ENCODE results near the gene CREB3L4.
A peak's percentile ranks its signal among the peaks of the same experiment; 100 is the strongest.

The CREB3L4 gene

GRCh38 chr1:153940756-153941155, 26.9 kb upstream of the CREB3L4 start:
- DNase-seq (ENCODE audit: insufficient read length) = no peak
- no peak for FAIRE-seq
- TF ChIP-seq TAF1 (IDR thresholded peaks at IDR 0.05; ENCODE audit: borderline replicate concordance, low read depth, low read length) (no peak), POLR2A (IDR thresholded peaks at IDR 0.05; ENCODE audit: low read depth, low read length) (no peak), POLR2AphosphoS5 (IDR thresholded peaks at IDR 0.05; ENCODE audit: low read depth, low read length) (no peak)

GRCh38 chr1:153941826-153942725, 25.6 kb upstream of the CREB3L4 start:
- DNase-seq (ENCODE audit: insufficient read length) (no peak), FAIRE-seq (no peak)
- TF ChIP-seq TAF1 (IDR thresholded peaks at IDR 0.05; ENCODE audit: borderline replicate concordance, low read depth, low read length) (no peak), POLR2A (IDR thresholded peaks at IDR 0.05; ENCODE audit: low read depth, low read length) (no peak; the same call in 1 of the 2 replicates), POLR2AphosphoS5 (IDR thresholded peaks at IDR 0.05; ENCODE audit: low read depth, low read length) (no peak)

DNA sequence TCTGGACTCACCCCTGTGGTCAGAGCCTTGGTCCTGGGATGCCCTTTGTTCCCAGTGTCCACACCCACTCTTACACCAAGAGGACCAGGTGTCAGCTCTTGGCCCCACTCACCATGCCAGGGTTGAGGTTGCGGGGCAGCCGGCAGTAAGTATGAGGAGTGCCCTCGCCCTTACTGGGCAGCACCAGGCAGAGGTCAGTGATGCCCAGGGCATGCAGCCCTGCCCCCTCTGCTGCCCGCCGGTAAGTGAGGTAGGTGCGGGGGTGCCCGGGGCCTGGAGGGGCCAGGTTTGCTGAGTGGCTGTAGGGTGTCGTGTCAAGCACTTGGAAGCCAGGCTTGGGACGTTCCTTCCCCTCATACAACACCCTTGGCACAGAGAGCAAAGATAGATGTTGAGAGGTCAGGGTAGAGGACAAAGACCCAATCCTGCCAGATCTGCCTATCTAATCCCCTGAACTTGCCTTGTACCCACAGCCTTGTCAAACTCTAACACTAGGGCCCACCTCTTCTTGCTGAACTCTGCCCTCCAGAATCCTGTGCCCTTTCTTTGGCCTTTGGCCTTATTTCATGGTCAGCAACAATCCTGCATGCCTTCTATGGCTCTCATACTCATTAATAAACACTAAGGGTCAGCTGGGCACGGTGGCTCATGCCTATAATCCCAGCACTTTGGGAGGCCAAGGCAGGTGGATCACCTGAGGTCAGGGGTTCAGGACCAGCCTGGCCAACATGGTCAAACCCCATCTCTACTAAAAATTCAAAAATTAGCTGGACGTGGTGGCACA, 24.7 kb upstream of the CREB3L4 start:
- TF ChIP-seq POLR2AphosphoS5 (IDR thresholded peaks at IDR 0.05; ENCODE audit: low read depth, low read length) = peak; percentile 41; the same call in 1 of the 2 replicates
- TF ChIP-seq POLR2A (IDR thresholded peaks at IDR 0.05; ENCODE audit: low read depth, low read length) = no peak
- no peak for TF ChIP-seq TAF1 (IDR thresholded peaks at IDR 0.05; ENCODE audit: borderline replicate concordance, low read depth, low read length)
- DNase-seq (ENCODE audit: insufficient read length) (no peak), FAIRE-seq (no peak)

- FAIRE-seq (peak; percentile 85), DNase-seq (ENCODE audit: insufficient read length) (no peak)
- TF ChIP-seq TAF1 (IDR thresholded peaks at IDR 0.05; ENCODE audit: borderline replicate concordance, low read depth, low read length) (no peak), POLR2A (IDR thresholded peaks at IDR 0.05; ENCODE audit: low read depth, low read length) (no peak), POLR2AphosphoS5 (IDR thresholded peaks at IDR 0.05; ENCODE audit: low read depth, low read length) (no peak)
Observed at GRCh38 chr1:153944005-153944826, 23.5 kb upstream of the CREB3L4 start.

DNA sequence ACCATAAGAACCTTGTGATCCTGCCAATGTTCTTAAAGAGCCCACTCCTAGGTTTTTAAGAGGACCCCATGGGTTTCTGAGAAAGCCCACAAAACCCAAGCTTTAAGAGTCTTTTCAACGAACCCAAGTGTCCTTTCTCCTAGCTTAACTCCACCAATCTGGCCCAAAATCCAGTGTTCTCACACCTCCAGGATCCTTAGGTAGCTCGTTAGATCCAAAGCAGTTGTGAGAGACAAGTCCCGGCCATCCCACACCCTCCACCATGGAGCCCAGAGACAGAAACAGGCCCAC, 22.9 kb upstream of the CREB3L4 start:
- FAIRE-seq (no peak), DNase-seq (ENCODE audit: insufficient read length) (no peak)
- TF ChIP-seq TAF1 (IDR thresholded peaks at IDR 0.05; ENCODE audit: borderline replicate concordance, low read depth, low read length) (no peak), POLR2A (IDR thresholded peaks at IDR 0.05; ENCODE audit: low read depth, low read length) (no peak), POLR2AphosphoS5 (IDR thresholded peaks at IDR 0.05; ENCODE audit: low read depth, low read length) (no peak)

DNA sequence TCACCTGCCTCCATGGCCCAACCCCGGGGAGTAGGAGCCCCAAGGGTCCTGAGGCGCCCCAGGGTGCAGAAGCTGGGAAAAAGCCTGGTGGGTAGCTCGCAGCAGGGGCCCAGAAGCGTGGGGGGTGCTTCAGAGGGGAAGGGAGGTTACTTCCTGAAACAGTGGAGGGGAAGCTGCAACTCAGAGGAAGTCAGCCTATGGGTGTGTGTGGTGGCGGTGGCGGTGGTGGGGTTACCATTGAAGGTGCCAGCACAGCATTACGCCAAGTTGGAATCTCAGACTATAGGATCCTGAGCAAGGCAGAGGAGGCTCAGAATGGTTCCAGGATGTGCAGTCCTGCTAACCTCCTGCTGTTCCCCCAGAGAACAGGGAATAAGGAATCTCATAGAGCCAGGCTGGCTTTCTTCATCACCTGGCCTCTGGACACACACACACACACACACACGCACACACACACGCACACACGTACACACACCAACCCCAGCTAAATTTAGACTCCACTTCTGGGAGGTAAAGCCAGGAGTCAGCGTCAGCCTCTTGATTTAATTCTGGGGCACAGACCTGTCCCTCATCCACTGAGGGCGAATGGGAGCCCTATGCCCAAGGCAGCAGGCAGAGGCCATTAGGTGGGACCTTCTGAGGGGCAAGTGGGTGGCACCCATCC, 22.4 kb upstream of the CREB3L4 start:
- FAIRE-seq (no peak), DNase-seq (ENCODE audit: insufficient read length) (peak; percentile 76)
- TF ChIP-seq POLR2A (IDR thresholded peaks at IDR 0.05; ENCODE audit: low read depth, low read length) (peak; percentile 58), POLR2AphosphoS5 (IDR thresholded peaks at IDR 0.05; ENCODE audit: low read depth, low read length) (no peak), TAF1 (IDR thresholded peaks at IDR 0.05; ENCODE audit: borderline replicate concordance, low read depth, low read length) (no peak)

- DNase-seq (ENCODE audit: insufficient read length) = peak; percentile 95
- FAIRE-seq = peak; percentile 98
- TF ChIP-seq POLR2A (IDR thresholded peaks at IDR 0.05; ENCODE audit: low read depth, low read length) (peak; percentile 71; the same call in 1 of the 2 replicates), POLR2AphosphoS5 (IDR thresholded peaks at IDR 0.05; ENCODE audit: low read depth, low read length) (peak; percentile 85), TAF1 (IDR thresholded peaks at IDR 0.05; ENCODE audit: borderline replicate concordance, low read depth, low read length) (no peak)
Observed at GRCh38 chr1:153945795-153946621, 21.7 kb upstream of the CREB3L4 start.

DNA sequence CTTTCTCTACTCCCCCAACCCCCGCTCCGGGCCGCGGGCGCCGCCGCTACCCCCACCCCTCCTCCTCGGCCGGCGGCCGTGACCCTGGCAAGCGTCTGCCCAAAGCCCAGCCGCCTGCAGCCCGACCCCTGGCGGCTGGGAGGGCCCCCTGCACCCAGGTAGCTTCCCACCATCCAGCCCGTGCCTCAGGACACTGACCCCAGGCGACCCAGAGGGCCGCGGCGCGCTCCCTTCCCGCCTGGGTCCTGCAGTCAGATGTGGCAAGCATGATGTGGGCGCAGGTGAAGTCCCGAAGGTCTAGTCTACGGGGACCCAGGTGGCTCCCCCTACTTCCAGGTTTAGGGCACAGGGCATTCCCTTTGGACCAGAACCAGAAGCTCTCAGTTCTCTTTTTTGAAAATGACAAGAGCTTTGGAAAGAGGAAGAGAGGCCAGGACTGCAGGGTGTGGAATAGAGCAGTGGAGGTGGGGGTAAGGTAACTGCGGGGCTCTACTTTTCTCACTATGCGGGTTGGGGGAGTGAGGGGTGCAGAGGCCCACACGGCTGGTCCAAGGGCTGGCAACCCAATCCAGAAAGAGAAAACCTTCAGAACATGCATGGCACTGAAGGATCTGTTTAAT, 21.0 kb upstream of the CREB3L4 start, which contains the start of gene DENND4B:
Gene DENND4B (minus strand): TSS at position 97 of the 620 bp plus-strand sequence. CDS start 2,344 bp downstream, outside the sequence.
- TF ChIP-seq POLR2AphosphoS5 (IDR thresholded peaks at IDR 0.05; ENCODE audit: low read depth, low read length) (no peak), POLR2A (IDR thresholded peaks at IDR 0.05; ENCODE audit: low read depth, low read length) (peak; percentile 38; the same call in 1 of the 2 replicates)
- no peak for FAIRE-seq
- DNase-seq (ENCODE audit: insufficient read length) = peak; percentile 99

DNA sequence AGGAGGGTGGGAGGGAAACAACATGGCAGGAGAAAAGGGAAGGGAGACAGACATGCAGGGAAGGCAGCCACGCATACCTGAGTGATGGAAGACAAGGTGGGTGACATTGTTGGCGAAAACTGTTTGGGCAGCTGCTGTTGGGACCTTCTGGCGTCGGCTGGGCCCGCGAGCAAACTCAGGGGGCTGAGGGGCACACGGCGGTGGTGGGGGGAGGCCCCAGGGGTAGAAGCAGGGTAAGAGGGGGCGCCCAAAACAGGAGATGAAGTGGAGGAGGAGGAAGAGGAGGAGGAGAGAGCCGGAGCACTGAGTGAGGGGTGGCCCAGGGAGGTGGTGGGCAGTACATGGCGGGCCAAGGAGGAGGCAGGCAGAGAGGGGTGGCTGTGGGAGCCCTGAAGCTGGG, 16.5 kb upstream of the CREB3L4 start:
- DNase-seq (ENCODE audit: insufficient read length) (no peak), FAIRE-seq (no peak)
- TF ChIP-seq POLR2A (IDR thresholded peaks at IDR 0.05; ENCODE audit: low read depth, low read length) (no peak), TAF1 (IDR thresholded peaks at IDR 0.05; ENCODE audit: borderline replicate concordance, low read depth, low read length) (no peak), POLR2AphosphoS5 (IDR thresholded peaks at IDR 0.05; ENCODE audit: low read depth, low read length) (no peak)
